ENCODE data around the gene CSTPP1. TPM values are rescaled to one million over a fixed set of nuclear protein-coding genes. Genes with fewer than 3 reads are reported as not detected.

CSTPP1 gene
- total RNA-seq, 5 donors from 2014 or later (not counting 1 experiment from before 2014, with no cell fraction given), result 13.3 to 16.9 (median 15.0) TPM

- Histone ChIP-seq H3K4me3 (ENCODE audit: control insufficient read depth in 1 of 2, extremely low read depth in 1 of 2, low read length in 1 of 2) (no peak overlapping the region), H3K9me3 (no peaks in the 10 kb centered on the region), H3K27ac (ENCODE audit: low read length) (no peak overlapping the region), H3K36me3 (ENCODE audit: control insufficient read depth in 2 of 2, extremely low read depth in 1 of 2, insufficient read depth in 1 of 2, low read length in 1 of 2) (no peaks in the 10 kb centered on the region), H3K27me3 (replicated peaks in 1 of 2; ENCODE audit: control insufficient read depth in 2 of 2, extremely low read depth in 1 of 2, insufficient read depth in 2 of 2, low read length in 1 of 2) (no peaks in the 10 kb centered on the region), H3K4me1 (ENCODE audit: control insufficient read depth in 1 of 2, extremely low read depth in 1 of 2, insufficient read depth in 2 of 2, low read length in 2 of 2) (no peaks in the 10 kb centered on the region)
- CTCF ChIA-PET, result no interaction called here
- DNase-seq (no peak), ATAC-seq (replicated peaks in 1 of 4) (no peak)
- peaks cover 4 to 13% (median 11%) of the 10 kb centered on the region in 3 donors for H3K4me1 Mint-ChIP-seq
- POLR2A ChIA-PET, result no interaction called here
- WGBS (ENCODE audit: insufficient coverage), result 90% methylated on average over 3 of the region's 7 CpGs
- no peak overlapping the region for H3K4me3 Mint-ChIP-seq
- H3K9me3 Mint-ChIP-seq, result no peaks in the 10 kb centered on the region
- no peak overlapping the region for H3K27ac Mint-ChIP-seq
- H3K36me3 Mint-ChIP-seq, result no peaks in the 10 kb centered on the region
- no peaks in the 10 kb centered on the region for H3K27me3 Mint-ChIP-seq
Observed at GRCh38 chr11:46977038-46977813, 40.7 kb downstream of the CSTPP1 start.

GRCh38 chr11:46978005-46978491 is 41.5 kb downstream of the CSTPP1 start:
- peaks cover 5 to 13% (median 11%) of the 10 kb centered on the region in 3 donors for H3K4me1 Mint-ChIP-seq
- H3K27me3 Mint-ChIP-seq, result no peaks in the 10 kb centered on the region
- no peaks in the 10 kb centered on the region for H3K9me3 Mint-ChIP-seq
- ChIA-PET POLR2A (no interaction called here), CTCF (no interaction called here)
- Histone ChIP-seq H3K36me3 (ENCODE audit: control insufficient read depth in 2 of 2, extremely low read depth in 1 of 2, insufficient read depth in 1 of 2, low read length in 1 of 2) (no peaks in the 10 kb centered on the region), H3K9me3 (no peaks in the 10 kb centered on the region), H3K4me3 (ENCODE audit: control insufficient read depth in 1 of 2, extremely low read depth in 1 of 2, low read length in 1 of 2) (no peak overlapping the region), H3K4me1 (ENCODE audit: control insufficient read depth in 1 of 2, extremely low read depth in 1 of 2, insufficient read depth in 2 of 2, low read length in 2 of 2) (no peaks in the 10 kb centered on the region), H3K27me3 (replicated peaks in 1 of 2; ENCODE audit: control insufficient read depth in 2 of 2, extremely low read depth in 1 of 2, insufficient read depth in 2 of 2, low read length in 1 of 2) (no peaks in the 10 kb centered on the region), H3K27ac (ENCODE audit: low read length) (no peak overlapping the region)
- ATAC-seq (replicated peaks in 1 of 4) (no peak), DNase-seq (no peak)
- WGBS (ENCODE audit: insufficient coverage), result no CpG with 5 or more reads among the region's 1 CpG
- no peak overlapping the region for H3K4me3 Mint-ChIP-seq
- no peaks in the 10 kb centered on the region for H3K36me3 Mint-ChIP-seq
- H3K27ac Mint-ChIP-seq, result no peak overlapping the region

GRCh38 chr11:46979358-46979757 is 42.8 kb downstream of the CSTPP1 start:
- Histone ChIP-seq H3K36me3 (ENCODE audit: control insufficient read depth in 2 of 2, extremely low read depth in 1 of 2, insufficient read depth in 1 of 2, low read length in 1 of 2) (no peaks in the 10 kb centered on the region), H3K4me1 (ENCODE audit: control insufficient read depth in 1 of 2, extremely low read depth in 1 of 2, insufficient read depth in 2 of 2, low read length in 2 of 2) (no peaks in the 10 kb centered on the region), H3K27ac (ENCODE audit: low read length) (no peak overlapping the region), H3K27me3 (replicated peaks in 1 of 2; ENCODE audit: control insufficient read depth in 2 of 2, extremely low read depth in 1 of 2, insufficient read depth in 2 of 2, low read length in 1 of 2) (no peaks in the 10 kb centered on the region), H3K9me3 (no peaks in the 10 kb centered on the region), H3K4me3 (ENCODE audit: control insufficient read depth in 1 of 2, extremely low read depth in 1 of 2, low read length in 1 of 2) (no peak overlapping the region)
- H3K27ac Mint-ChIP-seq, result no peak overlapping the region
- H3K9me3 Mint-ChIP-seq, result no peaks in the 10 kb centered on the region
- H3K27me3 Mint-ChIP-seq, result no peaks in the 10 kb centered on the region
- H3K4me1 Mint-ChIP-seq, result peaks cover 13 to 17% (median 13%) of the 10 kb centered on the region in 3 donors
- H3K36me3 Mint-ChIP-seq, result no peaks in the 10 kb centered on the region
- no peak overlapping the region for H3K4me3 Mint-ChIP-seq
- POLR2A ChIA-PET, result no interaction called here
- no peak for ATAC-seq (replicated peaks in 1 of 4)
- CTCF ChIA-PET, result interaction anchor here in 1 of 2 donors (0.7 kb wide), 1 partner anchor 33 kb away, joined by 3 read pairs; no protein-coding TSS in a partner anchor
- DNase-seq, result no peak
- no CpG with 5 or more reads among the region's 5 CpGs for WGBS (ENCODE audit: insufficient coverage)

- Histone ChIP-seq H3K4me1 (ENCODE audit: control insufficient read depth in 1 of 2, extremely low read depth in 1 of 2, insufficient read depth in 2 of 2, low read length in 2 of 2) (no peaks in the 10 kb centered on the region), H3K27me3 (replicated peaks in 1 of 2; ENCODE audit: control insufficient read depth in 2 of 2, extremely low read depth in 1 of 2, insufficient read depth in 2 of 2, low read length in 1 of 2) (no peaks in the 10 kb centered on the region), H3K27ac (ENCODE audit: low read length) (no peak overlapping the region), H3K9me3 (no peaks in the 10 kb centered on the region), H3K4me3 (ENCODE audit: control insufficient read depth in 1 of 2, extremely low read depth in 1 of 2, low read length in 1 of 2) (peak overlapping the region in 1 of 2 donors; percentile 24), H3K36me3 (ENCODE audit: control insufficient read depth in 2 of 2, extremely low read depth in 1 of 2, insufficient read depth in 1 of 2, low read length in 1 of 2) (no peaks in the 10 kb centered on the region)
- DNase-seq (peak in 1 of 35 experiments; percentile 16), ATAC-seq (replicated peaks in 1 of 4) (no peak)
- ChIA-PET POLR2A (no interaction called here), CTCF (interaction anchor here in 1 of 2 donors (0.5 to 0.6 kb wide), 2 partner anchors 47 to 80 kb away, joined by 3 to 4 read pairs; no protein-coding TSS in a partner anchor)
- WGBS (ENCODE audit: insufficient coverage), result no CpG with 5 or more reads among the region's 3 CpGs
- Mint-ChIP-seq H3K27ac (peak overlapping the region; percentile 25 to 47), H3K4me1 (peaks cover 13 to 17% (median 13%) of the 10 kb centered on the region in 3 donors), H3K9me3 (no peaks in the 10 kb centered on the region), H3K27me3 (no peaks in the 10 kb centered on the region), H3K4me3 (peak overlapping the region; percentile 3 to 78 (median 60)), H3K36me3 (no peaks in the 10 kb centered on the region)
Observed at GRCh38 chr11:46981436-46981835, 44.9 kb downstream of the CSTPP1 start.

- peaks cover 11% of the 10 kb centered on the region for H3K36me3 Mint-ChIP-seq
- no peak overlapping the region for H3K27ac Mint-ChIP-seq
- ATAC-seq (replicated peaks in 1 of 4) (no peak), DNase-seq (no peak)
- H3K4me1 Mint-ChIP-seq, result peaks cover 13 to 17% (median 13%) of the 10 kb centered on the region in 3 donors
- H3K27me3 Mint-ChIP-seq, result no peaks in the 10 kb centered on the region
- POLR2A ChIA-PET, result no interaction called here
- Histone ChIP-seq H3K36me3 (ENCODE audit: control insufficient read depth in 2 of 2, extremely low read depth in 1 of 2, insufficient read depth in 1 of 2, low read length in 1 of 2) (no peaks in the 10 kb centered on the region), H3K27ac (ENCODE audit: low read length) (no peak overlapping the region), H3K27me3 (replicated peaks in 1 of 2; ENCODE audit: control insufficient read depth in 2 of 2, extremely low read depth in 1 of 2, insufficient read depth in 2 of 2, low read length in 1 of 2) (no peaks in the 10 kb centered on the region), H3K4me3 (ENCODE audit: control insufficient read depth in 1 of 2, extremely low read depth in 1 of 2, low read length in 1 of 2) (no peak overlapping the region), H3K9me3 (no peaks in the 10 kb centered on the region), H3K4me1 (ENCODE audit: control insufficient read depth in 1 of 2, extremely low read depth in 1 of 2, insufficient read depth in 2 of 2, low read length in 2 of 2) (no peaks in the 10 kb centered on the region)
- no peaks in the 10 kb centered on the region for H3K9me3 Mint-ChIP-seq
- CTCF ChIA-PET, result interaction anchor here in 1 of 2 donors (0.5 kb wide), 1 partner anchor 180 kb away, joined by 3 read pairs; no protein-coding TSS in a partner anchor
- H3K4me3 Mint-ChIP-seq, result no peak overlapping the region
- 100% methylated on average over 1 of the region's 2 CpGs for WGBS (ENCODE audit: insufficient coverage)
Observed at GRCh38 chr11:46982797-46983452, 46.4 kb downstream of the CSTPP1 start.

GRCh38 chr11:46983598-46983997 is 47.0 kb downstream of the CSTPP1 start:
- no peaks in the 10 kb centered on the region for H3K27me3 ChIP-seq (replicated peaks in 1 of 2; ENCODE audit: control insufficient read depth in 2 of 2, extremely low read depth in 1 of 2, insufficient read depth in 2 of 2, low read length in 1 of 2)
- DNase-seq (no peak), ATAC-seq (replicated peaks in 1 of 4) (no peak)
- no peaks in the 10 kb centered on the region for H3K9me3 Mint-ChIP-seq
- H3K27me3 Mint-ChIP-seq, result no peaks in the 10 kb centered on the region
- CTCF ChIA-PET, result no interaction called here
- no peak overlapping the region for H3K27ac ChIP-seq (ENCODE audit: low read length)
- H3K4me1 ChIP-seq (ENCODE audit: control insufficient read depth in 1 of 2, extremely low read depth in 1 of 2, insufficient read depth in 2 of 2, low read length in 2 of 2), result no peaks in the 10 kb centered on the region
- H3K9me3 ChIP-seq, result no peaks in the 10 kb centered on the region
- no peak overlapping the region for H3K27ac Mint-ChIP-seq
- WGBS (ENCODE audit: insufficient coverage), result no CpG with 5 or more reads among the region's 6 CpGs
- peaks cover 13 to 17% (median 13%) of the 10 kb centered on the region in 3 donors for H3K4me1 Mint-ChIP-seq
- H3K36me3 Mint-ChIP-seq, result peaks cover 18% of the 10 kb centered on the region
- POLR2A ChIA-PET, result no interaction called here
- H3K4me3 Mint-ChIP-seq, result no peak overlapping the region
- no peak overlapping the region for H3K4me3 ChIP-seq (ENCODE audit: control insufficient read depth in 1 of 2, extremely low read depth in 1 of 2, low read length in 1 of 2)
- H3K36me3 ChIP-seq (ENCODE audit: control insufficient read depth in 2 of 2, extremely low read depth in 1 of 2, insufficient read depth in 1 of 2, low read length in 1 of 2), result no peaks in the 10 kb centered on the region

Measured in T-cell (primary cell).